Stimulated activated naive B cell treated with anti-CD40 and anti-IgM and Interleukin-4, amounts not matched to agents 10 μg/mL and 1 μg/mL and 100 μg/mL, for 72 hours (primary cell): ENCODE measurements around the gene LINGO3.

Experiments
- ATAC-seq, 2 donors: fragments of 150-1000 bp; cut with Tn5 transposase; replicated peaks; 2 replicates each; pipeline ENCODE4 v1.10.0; 2021; ENCODE audit warnings: moderate library complexity in 1 of 2
- DNase-seq: peaks from one replicate; pipeline ENCODE4 v3.0.0; 2021
- H3K27ac Mint-ChIP-seq: one replicate; pipeline ENCODE4 v1.8.0; 2022; ENCODE audit warnings: mild to moderate bottlenecking, mixed read lengths
- H3K27me3 Mint-ChIP-seq, 2 donors: one replicate each; pipeline ENCODE4 v1.8.0; 2022; ENCODE audit warnings: mixed read lengths in 2 of 2
- H3K36me3 Mint-ChIP-seq, 2 donors: one replicate each; pipeline ENCODE4 v1.8.0; 2022; ENCODE audit warnings: mixed read lengths in 2 of 2, mild to moderate bottlenecking in 1 of 2
- H3K4me1 Mint-ChIP-seq, 2 donors: one replicate each; pipeline ENCODE4 v1.8.0; 2022; ENCODE audit warnings: mixed read lengths in 2 of 2, mild to moderate bottlenecking in 1 of 2
- H3K4me3 Mint-ChIP-seq, 2 donors: one replicate each; pipeline ENCODE4 v1.8.0; 2022; ENCODE audit warnings: mild to moderate bottlenecking in 2 of 2, mixed read lengths in 2 of 2, moderate library complexity in 1 of 2
- H3K9me3 Mint-ChIP-seq, 2 donors: one replicate each; pipeline ENCODE4 v1.8.0; 2022; ENCODE audit warnings: mixed read lengths in 2 of 2, mild to moderate bottlenecking in 1 of 2

LINGO3 gene

GRCh38 chr19:2269244-2270156 lies 38.5 kb downstream of the LINGO3 start:
- Mint-ChIP-seq H3K4me3 (peak overlapping the region; percentile 91 to 95), H3K27ac (peak overlapping the region; percentile 99), H3K36me3 (peaks cover 39 to 45% of the 10 kb centered on the region in 2 donors), H3K27me3 (no peaks in the 10 kb centered on the region), H3K9me3 (no peaks in the 10 kb centered on the region), H3K4me1 (peaks cover 35 to 61% of the 10 kb centered on the region in 2 donors)
- peak; percentile 98 for DNase-seq
- peak; percentile 48 to 63 for ATAC-seq

- Mint-ChIP-seq H3K27ac (peak overlapping the region; percentile 99), H3K9me3 (no peaks in the 10 kb centered on the region), H3K27me3 (no peaks in the 10 kb centered on the region), H3K4me1 (peaks cover 30 to 59% of the 10 kb centered on the region in 2 donors), H3K36me3 (peaks cover 33 to 38% of the 10 kb centered on the region in 2 donors), H3K4me3 (peak overlapping the region; percentile 91 to 95)
- ATAC-seq (no peak), DNase-seq (no peak)
Measured at GRCh38 chr19:2268861-2269243, 39.1 kb downstream of the LINGO3 start.

- Mint-ChIP-seq H3K4me3 (peak overlapping the region; percentile 91 to 95), H3K27me3 (no peaks in the 10 kb centered on the region), H3K9me3 (no peaks in the 10 kb centered on the region), H3K36me3 (peaks cover 29 to 34% of the 10 kb centered on the region in 2 donors), H3K27ac (peak overlapping the region; percentile 51), H3K4me1 (peaks cover 26 to 55% of the 10 kb centered on the region in 2 donors)
- DNase-seq (no peak), ATAC-seq (no peak)
Measured at GRCh38 chr19:2268480-2268830, 39.5 kb downstream of the LINGO3 start.

GRCh38 chr19:2266183-2266993 lies 41.6 kb downstream of the LINGO3 start:
- peak overlapping the region; percentile 66 to 71 for H3K4me3 Mint-ChIP-seq
- peak overlapping the region; percentile 97 for H3K27ac Mint-ChIP-seq
- H3K27me3 Mint-ChIP-seq, result no peaks in the 10 kb centered on the region
- peaks cover 16 to 17% of the 10 kb centered on the region in 2 donors for H3K36me3 Mint-ChIP-seq
- H3K9me3 Mint-ChIP-seq, result no peaks in the 10 kb centered on the region
- DNase-seq (peak; percentile 81), ATAC-seq (peak; percentile 54 to 58)
- H3K4me1 Mint-ChIP-seq, result peaks cover 18 to 35% of the 10 kb centered on the region in 2 donors

- Mint-ChIP-seq H3K4me3 (no peak overlapping the region), H3K27ac (no peak overlapping the region), H3K4me1 (peaks cover 25 to 54% of the 10 kb centered on the region in 2 donors), H3K36me3 (no peaks in the 10 kb centered on the region), H3K27me3 (no peaks in the 10 kb centered on the region), H3K9me3 (no peaks in the 10 kb centered on the region)
- ATAC-seq, result no peak
- DNase-seq, result no peak
Measured at GRCh38 chr19:2261438-2262172, 46.3 kb downstream of the LINGO3 start.

GRCh38 chr19:2260341-2260805 lies 47.6 kb downstream of the LINGO3 start:
- H3K4me1 Mint-ChIP-seq, result peaks cover 26 to 58% of the 10 kb centered on the region in 2 donors

GRCh38 chr19:2259336-2259735 lies 48.6 kb downstream of the LINGO3 start:
- Mint-ChIP-seq H3K4me1 (peaks cover 28 to 56% of the 10 kb centered on the region in 2 donors), H3K27ac (peak overlapping the region; percentile 59), H3K36me3 (no peaks in the 10 kb centered on the region), H3K9me3 (no peaks in the 10 kb centered on the region), H3K27me3 (no peaks in the 10 kb centered on the region), H3K4me3 (no peak overlapping the region)
- ATAC-seq (no peak), DNase-seq (no peak)

More at GRCh38 chr19:2260341-2260805, 47.6 kb downstream of the LINGO3 start:
- Mint-ChIP-seq H3K4me3 (no peak overlapping the region), H3K36me3 (no peaks in the 10 kb centered on the region), H3K27me3 (no peaks in the 10 kb centered on the region), H3K9me3 (no peaks in the 10 kb centered on the region), H3K27ac (peak overlapping the region; percentile 20)
- DNase-seq (no peak), ATAC-seq (no peak)
